ENCODE measurements around the gene POLE. TPM values are rescaled to one million over a fixed set of nuclear protein-coding genes. Genes with fewer than 3 reads are reported as not detected.

POLE gene
- total RNA-seq, 1 experiment from 2014 or later, result 15.8 TPM

- DNase-seq (ENCODE audit: low read depth), result peak; percentile 36
Observed at GRCh38 chr12:132597333-132598316, 89.5 kb downstream of the POLE start.

GRCh38 chr12:132596016-132596415 is 91.1 kb downstream of the POLE start:
- DNase-seq (ENCODE audit: low read depth), result peak; percentile 87

- DNase-seq (ENCODE audit: low read depth), result no peak
Observed at GRCh38 chr12:132595183-132595582, 92.0 kb downstream of the POLE start.

GRCh38 chr12:132593938-132594358 is 93.2 kb downstream of the POLE start:
- DNase-seq (ENCODE audit: low read depth), result peak; percentile 60

- no peak for DNase-seq (ENCODE audit: low read depth)
Observed at GRCh38 chr12:132593521-132593920, 93.6 kb downstream of the POLE start.

DNA sequence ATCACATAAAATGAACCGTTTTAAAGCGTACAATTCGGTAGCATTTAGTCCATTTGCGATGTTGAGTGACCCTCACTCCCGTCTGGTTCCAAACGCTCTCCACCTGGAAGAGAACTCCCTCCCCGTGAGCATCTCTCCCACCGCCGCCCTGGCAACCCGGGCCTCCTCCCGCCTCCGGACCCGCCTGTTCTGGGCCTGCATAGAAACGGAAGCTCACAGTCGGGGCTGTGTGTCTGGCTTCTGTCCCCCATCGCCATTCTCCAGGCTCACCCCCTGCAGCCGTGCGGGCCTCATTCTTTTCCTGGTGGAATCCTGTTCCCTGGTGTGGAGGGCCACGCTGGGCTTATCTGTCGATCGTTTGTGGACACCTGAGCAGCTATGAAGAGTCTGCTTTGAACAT is 94.1 kb downstream of the POLE start:
- no peak for DNase-seq (ENCODE audit: low read depth)

DNA sequence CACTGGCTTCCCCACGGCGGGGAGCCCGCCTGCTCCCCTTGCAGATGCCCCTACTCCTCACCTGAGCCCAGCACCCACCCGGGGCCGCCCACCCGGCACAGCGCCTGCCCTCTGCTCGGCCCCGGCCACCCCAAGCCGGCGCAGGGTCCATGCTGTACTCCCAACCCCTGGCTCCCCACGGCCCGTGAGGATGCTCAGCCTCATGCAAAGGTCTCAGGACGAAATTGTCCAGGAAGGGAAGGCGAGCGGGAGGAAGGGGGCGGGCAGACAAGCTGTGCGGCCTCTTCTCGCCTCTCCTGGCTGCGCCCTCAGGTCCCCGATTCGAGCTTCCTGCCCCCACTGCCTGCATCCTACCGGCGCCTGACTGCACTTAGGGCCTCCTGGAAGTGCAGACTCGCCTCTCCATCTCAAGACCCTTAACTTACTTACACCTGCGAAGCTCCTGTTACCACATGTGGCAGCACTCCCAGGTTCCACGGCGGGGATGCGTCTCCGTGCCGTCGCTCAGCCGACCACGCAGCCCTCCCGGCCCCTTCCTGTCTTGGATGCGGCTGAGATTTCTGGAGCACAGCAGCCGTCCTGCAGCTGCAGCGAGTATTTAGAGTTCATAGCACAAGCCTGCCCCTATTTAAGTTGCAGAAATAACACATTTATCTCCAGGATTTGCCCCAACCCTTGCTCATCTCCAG is 94.7 kb downstream of the POLE start:
- no peak for DNase-seq (ENCODE audit: low read depth)

GRCh38 chr12:132591107-132591935 is 95.8 kb downstream of the POLE start:
- no peak for DNase-seq (ENCODE audit: low read depth)

GRCh38 chr12:132588821-132589669 is 98.1 kb downstream of the POLE start:
- DNase-seq (ENCODE audit: low read depth), result no peak

GRCh38 chr12:132588319-132588718 is 98.8 kb downstream of the POLE start:
- DNase-seq (ENCODE audit: low read depth), result no peak

DNA sequence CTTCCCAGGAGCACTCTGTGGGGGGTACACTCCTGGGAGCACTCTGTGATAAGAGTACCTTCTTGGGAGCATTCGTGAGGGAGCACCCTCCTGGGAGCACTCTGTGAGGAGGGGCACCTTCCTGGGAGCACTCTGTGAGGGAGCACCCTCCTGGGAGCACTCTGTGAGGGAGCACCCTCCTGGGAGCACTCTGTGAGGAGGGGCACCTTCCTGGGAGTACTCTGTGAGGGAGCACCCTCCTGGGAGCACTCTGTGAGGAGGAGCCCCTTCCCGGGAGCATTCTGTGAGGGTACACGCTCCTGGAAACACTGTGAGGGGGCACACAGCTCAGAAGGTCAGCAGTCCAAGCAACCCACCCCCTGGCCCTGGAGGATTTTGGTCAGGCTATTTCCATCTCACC is 99.4 kb downstream of the POLE start:
- no peak for DNase-seq (ENCODE audit: low read depth)

DNA sequence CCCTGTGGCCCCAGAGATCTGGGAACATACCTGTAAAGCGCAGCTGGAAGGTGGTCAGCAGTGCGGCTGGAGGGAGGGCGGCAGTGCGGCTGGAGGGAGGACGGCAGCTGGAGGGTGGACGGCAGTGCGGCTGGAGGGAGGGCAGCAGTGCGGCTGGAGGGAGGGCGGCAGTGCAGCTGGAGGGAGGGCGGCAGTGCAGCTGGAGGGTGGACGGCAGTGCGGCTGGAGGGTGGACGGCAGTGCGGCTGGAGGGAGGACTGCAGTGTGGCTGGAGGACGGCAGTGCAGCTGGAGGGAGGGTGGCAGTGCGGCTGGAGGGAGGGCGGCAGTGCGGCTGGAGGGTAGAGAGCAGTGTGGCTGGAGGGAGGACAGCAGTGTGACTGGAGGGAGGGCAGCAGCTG is 100.2 kb downstream of the POLE start:
- DNase-seq (ENCODE audit: low read depth), result no peak

GRCh38 chr12:132585177-132585576 is 102.0 kb downstream of the POLE start:
- no peak for DNase-seq (ENCODE audit: low read depth)

DNA sequence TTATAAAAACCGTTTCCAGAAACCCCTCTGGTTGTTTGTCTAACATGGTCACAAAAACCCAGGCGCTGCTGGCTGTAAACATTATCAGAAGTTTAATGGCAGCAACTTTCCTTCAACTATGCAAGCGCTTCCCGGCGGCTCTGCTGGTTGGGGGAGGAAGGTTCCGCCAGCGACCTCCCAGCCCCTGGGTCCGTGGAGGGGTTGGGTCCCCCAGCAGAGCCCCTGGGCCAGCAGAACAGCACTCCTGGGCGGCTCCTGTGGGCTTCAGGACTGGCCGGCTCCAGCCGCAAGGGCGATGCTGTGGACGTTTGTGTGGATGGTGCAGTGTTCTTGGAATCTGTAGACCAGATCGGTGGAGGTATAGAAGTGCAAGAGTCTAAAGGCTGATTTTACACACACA is 102.7 kb downstream of the POLE start:
- DNase-seq (ENCODE audit: low read depth), result no peak

GRCh38 chr12:132583736-132584135 is 103.4 kb downstream of the POLE start:
- no peak for DNase-seq (ENCODE audit: low read depth)

DNA sequence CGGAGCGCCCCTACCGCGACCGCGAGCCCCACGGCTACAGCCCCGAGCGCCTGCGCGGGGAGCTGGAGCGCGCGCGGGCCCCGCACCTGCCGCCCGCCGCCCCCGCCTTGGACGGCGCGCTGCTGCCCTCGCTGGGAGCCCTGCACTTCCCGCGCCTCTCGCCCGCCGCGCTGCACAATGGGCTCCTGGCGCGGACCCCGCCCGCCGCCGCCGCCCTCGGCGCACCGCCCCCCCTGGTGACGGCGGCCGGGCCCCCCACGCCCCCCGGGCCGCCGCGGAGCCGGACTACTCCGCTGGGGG is 103.8 kb downstream of the POLE start:
- DNase-seq (ENCODE audit: low read depth), result no peak

DNA sequence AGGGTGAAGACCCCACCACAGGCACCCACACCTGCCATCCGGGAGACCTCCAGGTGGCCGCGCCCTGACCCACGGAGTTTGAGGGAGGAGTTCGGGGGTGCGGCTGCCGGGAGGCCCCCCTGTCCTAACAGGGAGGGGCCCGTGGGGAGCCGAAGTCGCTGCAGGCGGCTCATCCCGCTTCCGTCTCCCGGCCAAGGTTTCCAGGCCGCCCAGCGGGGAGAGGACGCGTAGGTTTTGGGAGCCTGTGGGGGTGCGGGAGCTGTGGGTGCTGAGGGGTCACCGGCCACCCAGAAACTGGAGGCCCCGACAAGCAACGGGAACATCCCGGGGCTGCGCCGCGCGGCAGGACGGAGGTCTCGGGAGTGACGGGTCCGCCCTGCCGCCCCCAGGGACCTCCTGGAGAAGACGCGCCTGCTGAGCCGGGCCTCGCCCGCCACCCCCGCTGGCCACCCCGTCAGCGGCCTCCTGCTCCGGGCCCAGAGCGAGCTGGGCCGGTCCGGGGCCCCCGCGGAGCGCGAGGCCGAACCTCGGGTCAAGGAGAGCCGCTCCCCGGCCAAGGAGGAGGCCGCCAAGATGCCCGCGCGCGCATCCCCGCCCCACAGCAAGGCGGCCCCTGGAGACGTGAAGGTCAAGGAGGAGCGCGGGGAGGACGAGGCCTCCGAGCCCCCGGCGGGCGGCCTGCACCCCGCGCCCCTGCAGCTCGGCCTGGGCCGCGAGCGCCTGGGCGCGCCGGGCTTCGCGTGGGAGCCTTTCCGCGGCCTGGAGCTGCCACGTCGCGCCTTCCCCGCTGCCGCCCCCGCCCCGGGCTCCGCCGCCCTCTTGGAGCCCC is 104.3 kb downstream of the POLE start:
- no peak for DNase-seq (ENCODE audit: low read depth)

- DNase-seq (ENCODE audit: low read depth), result no peak
Observed at GRCh38 chr12:132582058-132582420, 105.1 kb downstream of the POLE start.

DNA sequence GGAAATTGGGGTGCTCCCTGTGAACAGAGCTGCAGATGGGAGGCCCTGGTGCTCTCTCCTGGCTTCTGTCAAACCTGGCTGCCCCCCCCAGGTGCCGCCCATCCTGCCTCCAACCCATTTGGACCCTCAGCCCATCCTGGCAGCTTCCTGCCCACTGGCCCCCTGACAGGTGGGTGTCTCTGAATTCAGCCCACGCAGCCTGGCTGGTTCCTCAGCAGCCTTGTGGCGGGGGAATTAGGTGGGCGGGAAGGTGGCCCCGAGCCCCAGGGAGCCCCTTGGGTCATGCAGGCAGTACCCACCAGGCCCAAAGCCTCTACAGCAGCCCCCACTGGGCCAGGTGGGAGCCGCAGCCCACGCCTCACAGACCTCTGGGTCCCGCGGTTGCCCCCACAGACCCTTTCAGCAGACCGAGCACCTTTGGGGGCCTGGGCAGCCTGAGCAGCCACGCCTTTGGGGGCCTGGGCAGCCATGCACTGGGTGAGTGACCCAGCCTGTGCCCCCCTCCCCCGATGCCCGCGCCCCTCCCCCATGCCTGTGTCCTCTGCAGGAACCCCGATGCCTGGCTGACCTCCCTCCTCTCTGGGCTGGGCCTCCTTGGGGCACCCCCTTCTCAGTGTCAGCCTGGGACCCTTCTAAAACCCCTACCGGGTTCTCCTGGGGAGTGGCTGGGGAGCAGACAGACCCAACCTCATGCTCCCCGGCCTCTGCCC is 105.6 kb downstream of the POLE start:
- DNase-seq (ENCODE audit: low read depth), result no peak

All from M059J (cell line).